T-helper 1 cell (primary cell): ENCODE data around the gene CDKAL1.
"Not testable (repeated sequence)": the region's sequence is repeated elsewhere in the genome, so short reads cannot be mapped to it uniquely, and the experiment has no call there.

ENCODE experiments used
- DNase-seq, 5 donors: peaks; one replicate each; pipeline ENCODE4 v3.0.0-alpha.2; 2012 to 2020

Gene CDKAL1

GRCh38 chr6:21230536-21230935 lies 696.3 kb downstream of the CDKAL1 start:
- no peak for DNase-seq

- no peak for DNase-seq
These were observed 700.9 kb downstream of the CDKAL1 start for GRCh38 chr6:21235162-21235561.

- no peak for DNase-seq
These were observed 704.0 kb downstream of the CDKAL1 start for GRCh38 chr6:21238208-21238607.

- no peak for DNase-seq
These were observed 706.5 kb downstream of the CDKAL1 start for GRCh38 chr6:21240709-21241108.

GRCh38 chr6:21241231-21242130 lies 707.2 kb downstream of the CDKAL1 start:
- no peak for DNase-seq

- DNase-seq = no peak
These were observed 710.7 kb downstream of the CDKAL1 start for GRCh38 chr6:21244897-21245470.

GRCh38 chr6:21245488-21245887 lies 711.2 kb downstream of the CDKAL1 start:
- DNase-seq = no peak

GRCh38 chr6:21246075-21246474 lies 711.8 kb downstream of the CDKAL1 start:
- DNase-seq = no peak

GRCh38 chr6:21254460-21254859 lies 720.2 kb downstream of the CDKAL1 start:
- not testable (repeated sequence) for DNase-seq

- no peak for DNase-seq
These were observed 721.9 kb downstream of the CDKAL1 start for GRCh38 chr6:21256197-21256596.

- no peak for DNase-seq
These were observed 722.9 kb downstream of the CDKAL1 start for GRCh38 chr6:21257125-21257524.

- DNase-seq = no peak
These were observed 724.4 kb downstream of the CDKAL1 start for GRCh38 chr6:21258665-21259064.

- DNase-seq = no peak
These were observed 725.4 kb downstream of the CDKAL1 start for GRCh38 chr6:21259660-21260059.

- no peak for DNase-seq
These were observed 728.2 kb downstream of the CDKAL1 start for GRCh38 chr6:21262504-21262903.

- DNase-seq = peak in 1 of 5 donors; percentile 49
These were observed 729.5 kb downstream of the CDKAL1 start for GRCh38 chr6:21263531-21264287.

- no peak for DNase-seq
These were observed 730.2 kb downstream of the CDKAL1 start for GRCh38 chr6:21264288-21265033.

- peak in 1 of 5 donors; percentile 46 for DNase-seq
These were observed 730.9 kb downstream of the CDKAL1 start for GRCh38 chr6:21265034-21265729.

GRCh38 chr6:21265730-21266044 lies 731.4 kb downstream of the CDKAL1 start:
- DNase-seq = no peak

GRCh38 chr6:21270636-21271201 lies 736.5 kb downstream of the CDKAL1 start:
- no peak for DNase-seq

GRCh38 chr6:21271428-21272155 lies 737.3 kb downstream of the CDKAL1 start:
- no peak for DNase-seq

GRCh38 chr6:21273451-21273850 lies 739.2 kb downstream of the CDKAL1 start:
- DNase-seq = no peak
